Measurements from ENCODE around the gene B3GNT7.
"Not testable (repeated sequence)": the region's sequence is repeated elsewhere in the genome, so short reads cannot be mapped to it uniquely, and the experiment has no call there.

Gene B3GNT7

DNA sequence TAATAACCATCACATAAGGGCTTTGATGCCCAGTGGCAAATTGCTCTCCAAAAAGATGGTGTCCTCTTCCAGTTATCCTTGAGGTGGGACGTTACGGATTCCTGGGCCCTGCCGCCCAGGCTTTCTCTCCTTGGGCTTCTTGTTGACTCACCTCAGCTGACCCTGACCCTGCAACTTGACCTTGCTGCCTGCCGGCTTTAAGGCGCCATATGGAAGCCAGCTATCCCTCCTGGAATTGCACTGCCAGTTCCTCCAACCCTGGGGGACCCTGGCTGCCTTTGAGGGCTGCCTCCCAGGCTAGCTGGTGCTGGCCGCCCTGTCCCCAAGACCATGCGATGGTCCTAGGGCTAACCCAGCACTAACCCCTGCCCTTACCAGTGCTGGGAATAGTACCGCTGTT is 28.3 kb upstream of the B3GNT7 start:
- DNase-seq: no peak

GRCh38 chr2:231369580-231370428 is 25.7 kb upstream of the B3GNT7 start:
- DNase-seq: no peak

- no peak for DNase-seq
Measured at GRCh38 chr2:231370429-231370748, 25.1 kb upstream of the B3GNT7 start.

DNA sequence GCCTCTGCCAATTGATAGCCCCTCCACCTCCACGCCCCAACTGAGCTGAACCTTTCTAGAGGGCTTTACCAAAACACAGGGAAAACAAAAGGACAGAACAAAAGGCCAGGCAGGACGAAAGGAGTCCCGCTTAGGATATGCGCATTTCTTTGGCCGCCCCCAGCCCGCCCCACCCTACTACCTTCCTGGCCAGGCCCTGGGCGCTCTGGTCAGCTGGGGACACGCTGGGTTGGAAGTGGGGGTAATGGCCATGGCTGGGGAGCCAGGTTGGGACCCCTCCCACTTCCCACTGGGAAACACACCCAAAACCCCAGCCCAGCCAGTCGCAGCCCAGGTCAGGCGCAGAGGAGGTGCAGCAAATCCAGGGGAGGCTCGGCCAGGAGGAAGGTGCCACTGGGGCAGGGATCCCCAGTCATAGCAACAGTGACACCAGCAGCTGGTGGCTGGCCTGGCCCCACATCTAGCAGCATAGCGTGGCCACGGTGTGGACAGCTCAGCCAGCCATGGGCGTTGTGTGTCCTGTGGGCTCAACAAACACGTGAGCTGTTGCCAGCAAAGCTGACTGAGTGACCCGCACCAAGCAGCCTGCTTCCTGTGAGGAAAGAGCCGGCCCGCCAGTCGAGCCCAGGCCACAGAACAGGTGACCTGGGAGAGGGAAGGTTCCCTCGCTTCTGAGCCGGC is 24.6 kb upstream of the B3GNT7 start:
- DNase-seq: no peak

- DNase-seq: no peak
Measured at GRCh38 chr2:231371430-231372054, 24.0 kb upstream of the B3GNT7 start.

DNA sequence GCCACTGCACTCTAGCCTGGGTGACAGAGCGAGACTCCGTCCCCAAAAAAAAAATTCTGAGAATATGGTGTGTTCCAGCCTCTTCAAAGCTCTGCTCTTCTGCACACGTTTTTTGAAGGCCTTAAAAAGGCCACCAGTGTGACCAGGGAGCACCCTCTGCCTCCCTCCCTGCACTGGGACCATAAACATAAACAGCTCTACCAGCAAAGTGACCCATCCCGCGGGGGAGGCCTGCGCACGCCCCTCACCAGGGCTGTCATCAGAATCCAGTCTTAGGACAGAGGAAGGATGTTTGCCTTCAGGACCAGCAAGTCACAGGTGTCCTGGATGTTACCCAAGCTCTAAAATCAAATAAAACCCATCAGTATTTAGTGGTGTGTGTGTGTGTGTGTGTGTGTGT is 23.2 kb upstream of the B3GNT7 start:
- DNase-seq: no peak

DNA sequence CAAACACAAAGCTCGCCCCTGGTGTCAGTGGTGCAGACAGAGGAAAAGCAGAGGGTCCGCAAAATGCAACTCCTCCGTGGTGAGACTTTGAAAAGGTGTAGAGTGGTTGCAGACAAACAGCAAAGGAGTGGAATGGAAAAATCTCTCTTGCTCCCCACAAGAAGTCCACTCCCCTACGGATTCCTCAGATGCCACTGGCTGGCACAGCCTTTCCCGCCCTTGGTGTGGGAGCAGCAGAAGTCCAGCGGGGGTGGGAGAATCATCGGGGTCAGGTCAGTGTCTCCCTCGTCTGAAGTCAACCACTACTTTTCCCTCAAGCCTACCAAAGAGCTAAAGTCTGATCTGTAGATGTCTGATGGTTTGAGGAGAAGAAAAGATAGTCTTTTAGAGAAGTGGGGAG is 22.3 kb upstream of the B3GNT7 start:
- DNase-seq: no peak

DNA sequence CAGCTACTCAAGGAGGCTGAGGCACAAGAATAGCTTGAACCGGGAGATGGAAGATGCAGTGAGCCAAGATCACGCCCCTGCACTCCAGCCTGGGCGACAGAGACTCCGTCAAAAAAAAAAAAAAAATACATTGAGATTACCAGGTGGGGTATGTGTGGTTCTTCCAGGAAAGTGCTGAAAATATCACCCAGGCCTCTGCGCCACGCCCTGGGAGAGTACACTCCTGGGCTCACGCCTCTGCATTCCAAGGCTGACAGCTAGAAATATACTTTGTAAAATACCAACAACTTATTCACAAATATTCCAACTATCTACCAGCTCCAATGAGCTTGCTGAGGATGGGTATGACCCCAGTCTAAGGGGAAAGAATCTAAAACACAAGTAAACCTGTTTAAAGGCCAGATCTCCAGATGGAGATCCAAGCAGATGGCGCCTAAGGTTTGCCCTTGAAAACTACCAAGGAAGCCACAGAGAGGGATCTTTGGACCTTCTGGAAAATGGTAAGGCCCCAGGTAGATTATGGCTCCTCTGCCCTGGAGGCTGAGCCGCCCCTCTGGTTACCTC is 21.6 kb upstream of the B3GNT7 start:
- DNase-seq: no peak

GRCh38 chr2:231374771-231375170 is 20.7 kb upstream of the B3GNT7 start:
- DNase-seq: no peak

DNA sequence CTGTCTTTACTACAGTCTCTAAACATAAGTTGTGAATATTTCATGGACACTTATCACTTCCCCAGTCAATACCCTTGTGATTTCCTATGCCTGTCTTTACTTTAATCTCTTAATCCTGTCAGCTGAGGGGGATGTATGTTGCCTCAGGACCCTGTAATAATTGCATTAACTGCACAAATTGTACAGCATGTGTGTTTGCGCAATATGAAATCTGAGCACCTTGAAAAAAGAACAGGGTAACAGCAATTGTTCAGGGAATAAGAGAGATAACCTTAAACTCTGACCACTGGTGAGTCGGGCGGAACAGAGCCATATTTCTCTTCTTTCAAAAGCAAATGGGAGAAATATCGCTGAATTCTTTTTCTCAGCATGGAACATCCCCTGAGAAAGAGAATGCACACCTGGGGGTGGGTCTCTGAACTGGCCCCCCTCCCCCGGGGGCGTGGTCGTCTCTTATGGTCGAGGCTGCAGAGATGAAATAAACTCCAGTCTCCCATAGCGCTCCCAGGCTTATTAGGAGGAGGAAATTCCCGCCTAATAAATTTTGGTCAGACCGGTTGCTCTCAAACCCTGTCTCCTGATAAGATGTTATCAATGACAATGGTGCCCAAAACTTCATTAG is 19.4 kb upstream of the B3GNT7 start:
- not testable (repeated sequence) for DNase-seq

DNA sequence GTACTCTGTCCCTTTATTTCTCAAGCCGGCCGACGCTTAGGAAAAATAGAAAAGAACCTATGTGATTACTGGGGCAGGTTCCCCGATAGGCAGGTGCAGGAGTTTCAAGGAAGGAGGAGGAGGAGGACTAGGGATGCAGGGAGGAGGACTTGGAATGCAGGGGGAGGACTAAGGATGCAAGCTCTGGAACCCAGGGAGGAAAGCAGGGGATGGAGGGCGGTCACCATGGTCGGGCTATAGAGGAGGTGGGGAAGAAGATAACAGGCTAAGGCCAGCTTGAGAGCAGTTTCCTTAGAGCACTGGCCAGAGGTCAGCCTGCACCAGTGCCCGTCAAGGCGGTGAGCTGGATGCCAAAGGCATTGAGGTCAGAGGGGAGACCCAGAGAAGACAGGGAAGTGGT is 18.7 kb upstream of the B3GNT7 start:
- DNase-seq: no peak

DNA sequence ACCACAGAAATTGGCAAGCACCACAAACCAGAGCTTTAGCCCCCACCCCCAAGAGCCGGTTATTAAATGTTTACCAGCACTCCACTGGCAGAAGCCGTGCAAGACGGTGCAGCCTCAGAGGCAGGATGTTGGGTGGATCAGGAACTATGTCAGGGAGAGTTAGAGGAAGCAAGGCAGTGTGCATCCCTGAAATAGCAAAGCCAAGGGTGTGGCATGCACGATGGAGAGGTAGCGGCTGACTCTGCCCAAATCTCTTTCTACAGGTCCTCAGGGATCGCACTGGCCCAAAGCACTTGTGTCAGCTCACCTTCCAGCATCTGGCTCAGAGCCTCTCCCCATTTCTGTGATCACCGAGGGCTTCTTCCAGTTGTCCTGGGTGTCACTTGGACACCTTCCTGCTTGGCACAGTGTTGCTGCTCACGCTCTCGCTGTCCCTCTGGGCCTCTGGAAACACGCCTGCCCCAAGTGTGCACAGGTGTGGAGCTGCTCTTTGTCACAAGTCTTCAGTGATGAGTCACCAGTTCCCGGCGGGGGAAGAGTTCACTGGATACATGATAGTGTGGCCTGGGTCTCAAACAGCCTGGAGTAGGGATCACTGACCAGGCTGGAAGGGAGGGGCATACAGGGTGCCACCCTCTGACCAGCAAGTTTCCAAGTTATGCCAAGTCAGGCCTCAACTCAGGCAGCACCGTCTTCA is 17.3 kb upstream of the B3GNT7 start:
- DNase-seq: no peak

GRCh38 chr2:231379266-231380215 is 16.0 kb upstream of the B3GNT7 start:
- DNase-seq: no peak

DNA sequence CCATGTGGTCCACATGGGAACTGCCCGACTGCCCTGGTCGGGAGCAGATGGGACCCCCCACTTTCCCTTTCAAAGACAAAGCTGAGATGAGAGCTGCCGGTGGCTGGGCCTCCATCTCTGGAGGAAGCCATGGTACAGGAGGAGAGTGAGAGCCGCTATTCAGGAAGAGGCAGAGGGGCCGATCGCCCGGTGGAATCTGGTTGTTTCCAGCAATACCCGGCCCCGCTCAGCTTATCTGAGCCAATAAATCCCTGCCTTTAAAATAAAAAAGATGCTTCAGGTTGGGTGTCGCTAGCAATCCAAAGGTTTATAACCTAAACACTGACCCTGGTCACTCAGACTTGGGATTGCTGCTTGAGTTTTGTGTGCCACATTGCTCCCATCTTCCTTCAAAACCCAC is 15.2 kb upstream of the B3GNT7 start:
- no peak for DNase-seq

- no peak for DNase-seq
Measured at GRCh38 chr2:231380991-231381847, 14.3 kb upstream of the B3GNT7 start.

DNA sequence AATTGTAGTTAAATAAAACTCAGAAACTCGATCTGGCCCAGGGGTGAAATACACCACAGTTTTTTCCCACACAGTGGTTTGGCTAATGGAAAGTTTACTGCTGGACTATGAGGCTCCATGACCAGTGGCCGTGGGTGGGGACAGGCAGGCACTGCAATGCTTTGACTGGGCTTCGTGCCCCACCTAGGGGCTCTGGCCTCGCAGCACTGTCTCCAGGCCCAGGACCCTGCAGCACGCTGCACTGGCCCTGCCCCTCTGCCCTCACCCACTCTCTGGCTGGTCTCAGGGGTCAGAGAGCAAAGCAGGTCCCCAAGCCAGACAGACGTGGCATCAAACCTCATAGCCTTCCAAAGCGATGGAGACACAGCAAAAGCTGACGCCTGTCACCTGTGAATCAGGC is 13.4 kb upstream of the B3GNT7 start:
- DNase-seq: no peak

DNA sequence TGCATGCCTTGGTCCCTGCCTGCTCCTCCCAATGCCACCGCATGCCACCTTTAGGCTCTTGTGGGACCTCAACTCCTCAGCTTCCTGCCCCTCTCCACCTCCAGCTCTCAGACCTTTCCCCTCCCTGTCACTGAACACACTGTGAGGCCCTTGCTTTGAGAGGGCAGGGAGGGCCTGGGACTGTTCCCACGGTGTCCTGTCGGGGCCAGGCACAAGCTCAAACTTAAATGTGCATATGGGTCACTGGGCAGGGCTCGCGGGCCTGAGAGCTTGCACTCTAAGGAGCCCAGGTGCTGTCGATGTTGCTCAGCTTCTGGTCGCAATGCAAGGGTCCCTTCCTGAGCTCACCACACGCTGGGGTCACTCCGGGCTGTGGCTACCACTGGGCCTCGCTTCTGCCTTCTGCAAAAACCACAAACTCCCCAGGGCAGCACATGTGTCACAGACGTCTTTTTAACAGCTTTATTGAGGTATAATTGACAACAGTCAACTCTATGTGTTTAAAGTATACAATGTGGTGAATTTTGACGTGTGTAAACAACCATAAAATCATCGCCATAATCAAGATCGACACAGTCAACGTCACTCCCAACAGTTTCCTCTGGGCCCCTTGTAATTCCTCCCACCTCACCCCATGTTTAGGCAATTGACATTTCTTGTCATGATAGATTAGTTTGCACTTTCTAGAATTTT is 11.9 kb upstream of the B3GNT7 start:
- no peak for DNase-seq

- DNase-seq: no peak
Measured at GRCh38 chr2:231384109-231384435, 11.4 kb upstream of the B3GNT7 start.

- no peak for DNase-seq
Measured at GRCh38 chr2:231384970-231385369, 10.5 kb upstream of the B3GNT7 start.

DNA sequence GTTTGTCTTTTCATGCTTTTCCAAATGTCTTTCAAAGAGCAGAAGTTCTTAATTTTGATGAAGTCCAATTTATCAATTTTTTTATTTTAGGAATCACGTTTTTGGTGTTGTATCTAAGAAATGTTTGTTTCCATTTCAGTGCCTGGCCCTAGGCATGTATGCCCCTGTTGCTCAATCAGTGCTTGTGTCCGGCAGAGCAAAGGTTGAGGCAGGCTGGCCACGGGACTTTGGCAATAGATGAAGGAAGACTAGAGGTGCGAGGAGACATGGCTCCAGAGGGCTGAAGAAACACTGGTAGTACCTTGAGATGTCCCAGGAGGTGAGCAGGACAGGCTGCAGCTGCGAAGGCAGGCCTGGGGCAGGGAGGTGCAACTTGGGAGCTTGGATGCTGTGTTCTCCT is 10.1 kb upstream of the B3GNT7 start:
- DNase-seq: no peak

Data from NCI-H774 (cell line).